C4-2B (cell line): ENCODE results near the gene MYCBP.
A peak's percentile ranks its signal among the peaks of the same experiment; 100 is the strongest.

Source experiments
- H3K27ac ChIP-seq: fragments of 450-650 bp; 2 replicates; pipeline ENCODE4 v1.5.1; 2017
- ZFX ChIP-seq: fragments of 450-650 bp; IDR thresholded peaks from 2 replicates; pipeline ENCODE4 v1.6.1; 2017
- TF ChIP-seq, protein P1 (sequence below): fragments of 450-650 bp; conservative IDR thresholded peaks from 2 replicates; pipeline ENCODE4 v1.5.1; 2017; ENCODE audit warnings: mild to moderate bottlenecking

Gene MYCBP

DNA sequence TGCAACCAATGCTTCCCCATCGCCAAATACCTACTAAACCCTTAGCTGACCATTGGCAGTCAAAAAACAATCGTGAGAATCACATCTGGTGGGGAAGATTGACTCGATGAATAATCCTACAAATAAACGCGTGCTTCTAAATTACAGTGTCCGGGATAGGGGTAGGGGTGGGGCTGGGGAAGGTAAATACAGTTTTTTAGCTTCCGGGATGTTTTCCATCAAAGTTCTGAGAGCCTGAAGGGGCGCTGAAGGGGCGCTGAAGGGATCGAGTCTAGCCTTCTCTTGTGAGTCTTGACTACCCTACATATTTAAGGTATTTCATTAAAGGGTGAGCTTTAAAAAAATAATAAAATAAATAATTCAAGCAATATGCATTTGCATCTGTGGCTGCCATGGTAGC, 54.1 kb downstream of the MYCBP start:
- no peak overlapping the region for H3K27ac ChIP-seq
- TF ChIP-seq, protein P1, sequence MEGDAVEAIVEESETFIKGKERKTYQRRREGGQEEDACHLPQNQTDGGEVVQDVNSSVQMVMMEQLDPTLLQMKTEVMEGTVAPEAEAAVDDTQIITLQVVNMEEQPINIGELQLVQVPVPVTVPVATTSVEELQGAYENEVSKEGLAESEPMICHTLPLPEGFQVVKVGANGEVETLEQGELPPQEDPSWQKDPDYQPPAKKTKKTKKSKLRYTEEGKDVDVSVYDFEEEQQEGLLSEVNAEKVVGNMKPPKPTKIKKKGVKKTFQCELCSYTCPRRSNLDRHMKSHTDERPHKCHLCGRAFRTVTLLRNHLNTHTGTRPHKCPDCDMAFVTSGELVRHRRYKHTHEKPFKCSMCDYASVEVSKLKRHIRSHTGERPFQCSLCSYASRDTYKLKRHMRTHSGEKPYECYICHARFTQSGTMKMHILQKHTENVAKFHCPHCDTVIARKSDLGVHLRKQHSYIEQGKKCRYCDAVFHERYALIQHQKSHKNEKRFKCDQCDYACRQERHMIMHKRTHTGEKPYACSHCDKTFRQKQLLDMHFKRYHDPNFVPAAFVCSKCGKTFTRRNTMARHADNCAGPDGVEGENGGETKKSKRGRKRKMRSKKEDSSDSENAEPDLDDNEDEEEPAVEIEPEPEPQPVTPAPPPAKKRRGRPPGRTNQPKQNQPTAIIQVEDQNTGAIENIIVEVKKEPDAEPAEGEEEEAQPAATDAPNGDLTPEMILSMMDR: no peak
- TF ChIP-seq ZFX: no peak

GRCh38 chr1:38818175-38818976, 54.8 kb downstream of the MYCBP start:
- no peak for TF ChIP-seq ZFX
- TF ChIP-seq, protein P1: peak; percentile 95
- no peak overlapping the region for H3K27ac ChIP-seq

- TF ChIP-seq, protein P1: no peak
- no peak for TF ChIP-seq ZFX
- H3K27ac ChIP-seq: no peak overlapping the region
Observed at GRCh38 chr1:38817267-38818174, 55.6 kb downstream of the MYCBP start.

GRCh38 chr1:38815903-38816627, 57.1 kb downstream of the MYCBP start:
- no peak overlapping the region for H3K27ac ChIP-seq
- TF ChIP-seq, protein P1: no peak
- TF ChIP-seq ZFX: no peak

GRCh38 chr1:38814984-38815464, 58.1 kb downstream of the MYCBP start:
- TF ChIP-seq, protein P1: no peak
- TF ChIP-seq ZFX: no peak
- H3K27ac ChIP-seq: no peak overlapping the region

DNA sequence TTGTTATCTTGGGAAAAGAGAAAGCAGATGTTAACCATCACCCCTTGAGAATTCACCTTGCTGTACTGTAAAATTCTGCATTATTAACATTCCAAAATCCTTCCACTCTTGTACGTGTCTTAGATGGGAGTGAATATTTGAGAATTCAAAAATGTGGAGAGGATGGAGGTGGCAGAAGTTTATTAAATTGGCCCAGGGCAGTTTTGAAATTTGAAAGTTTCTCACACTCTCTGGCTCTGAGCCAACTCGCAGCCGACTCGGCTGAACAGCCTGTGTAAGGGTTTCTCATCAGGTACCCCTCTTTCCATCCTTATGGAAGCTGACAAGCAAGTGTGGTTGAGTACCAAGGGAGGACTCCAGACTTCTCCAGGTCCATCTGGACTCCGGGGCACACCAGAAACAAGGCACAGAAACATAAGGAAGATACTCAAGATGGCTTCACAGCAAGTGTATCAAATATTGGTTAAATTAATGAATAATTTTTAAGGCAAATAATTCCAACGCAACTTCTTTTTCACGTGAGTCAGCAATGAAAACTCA, 58.6 kb downstream of the MYCBP start:
- no peak for TF ChIP-seq ZFX
- TF ChIP-seq, protein P1: no peak
- H3K27ac ChIP-seq: no peak overlapping the region
